SK-N-SH (cell line): Measurements from ENCODE around the gene POP7. TPM values are rescaled to one million over a fixed set of nuclear protein-coding genes. Genes with fewer than 3 reads are reported as not detected.

ENCODE experiments used
- CTCF ChIA-PET: fragments of 300-600, 350-600 bp; formaldehyde crosslinking; extraction: SDS; loops from one replicate; lab custom pipeline; 2021; lab: Yijun Ruan, JAX
- POLR2A ChIA-PET: fragments of 350-600 bp; sonication (Branson Sonifier 250); formaldehyde crosslinking; extraction: SDS; loops from one replicate; lab custom pipeline; 2020; ENCODE audit warnings: antibody characterized with exemption, inconsistent platforms; lab: Yijun Ruan, JAX
- DNase-seq: peaks from one replicate; pipeline ENCODE4 v3.0.0; 2012
- H2AFZ ChIP-seq: fragments of 200-600 bp; sonication (generic); 2 replicates; pipeline ENCODE4 v1.8.1; 2016; ENCODE audit warnings: antibody characterized with exemption, mild to moderate bottlenecking, low read depth
- H3F3A ChIP-seq: fragments of 200-600 bp; sonication (generic); replicated peaks from 2 replicates; pipeline ENCODE3; 2016; ENCODE audit warnings: antibody characterized with exemption, mild to moderate bottlenecking; ENCODE audit not compliant: insufficient read depth
- H3K27ac ChIP-seq, 2 experiments: fragments of 200-500 bp in 1 of 2; fragments of 200-600 bp in 1 of 2; sonication (Bioruptor generic) in 1 of 2; sonication (generic), shearing (Covaris generic) in 1 of 2; 2 replicates each; pipeline versions ENCODE4 v1.5.1 to v1.6.1; 2014 to 2016; ENCODE audit warnings: low read depth in 2 of 2, inconsistent platforms in 1 of 2, low read length in 1 of 2, mild to moderate bottlenecking in 1 of 2, mixed read lengths in 1 of 2
- H3K27me3 ChIP-seq: fragments of 200-600 bp; sonication (generic), shearing (Covaris generic); 2 replicates; pipeline ENCODE4 v1.6.1; 2016; ENCODE audit warnings: mixed run types; ENCODE audit not compliant: insufficient read depth
- H3K36me3 ChIP-seq, 2 experiments: fragments of 200-500 bp in 1 of 2; fragments of 200-600 bp in 1 of 2; sonication (Bioruptor generic) in 1 of 2; sonication (generic) in 1 of 2; replicated peaks in 1 of 2; 2 replicates each; pipeline versions ENCODE3 to v1.5.1; 2014 to 2016; ENCODE audit warnings: low read length in 1 of 2, mild to moderate bottlenecking in 1 of 2; ENCODE audit not compliant: insufficient read depth in 2 of 2, control insufficient read depth in 1 of 2
- H3K4me1 ChIP-seq, 2 experiments: fragments of 200-500 bp in 1 of 2; fragments of 200-600 bp in 1 of 2; sonication (Bioruptor generic) in 1 of 2; sonication (generic), shearing (Covaris generic) in 1 of 2; 2 replicates each; pipeline versions ENCODE4 v1.5.1 to v1.6.1; 2014 to 2016; ENCODE audit warnings: low read depth in 1 of 2, low read length in 1 of 2, mixed run types in 1 of 2; ENCODE audit not compliant: insufficient read depth in 2 of 2, control insufficient read depth in 1 of 2
- H3K4me2 ChIP-seq: fragments of 200-600 bp; sonication (generic), shearing (Covaris generic); 2 replicates; pipeline ENCODE4 v1.6.1; 2017; ENCODE audit warnings: mixed run types
- H3K4me3 ChIP-seq, 2 experiments: fragments of 200-500 bp in 1 of 2; fragments of 200-600 bp in 1 of 2; sonication (Bioruptor generic) in 1 of 2; sonication (generic), shearing (Covaris generic) in 1 of 2; 2 replicates each; pipeline versions ENCODE4 v1.5.1 to v1.8.1; 2014 to 2016; ENCODE audit warnings: low read depth in 2 of 2, inconsistent platforms in 1 of 2, low read length in 1 of 2, mild to moderate bottlenecking in 1 of 2, mixed read lengths in 1 of 2, moderate library complexity in 1 of 2
- H3K79me2 ChIP-seq: fragments of 200-600 bp; sonication (generic); 2 replicates; pipeline ENCODE4 v1.8.1; 2017; ENCODE audit warnings: mild to moderate bottlenecking; ENCODE audit not compliant: insufficient read depth
- H3K9ac ChIP-seq: fragments of 200-600 bp; sonication (generic); 2 replicates; pipeline ENCODE4 v1.6.1; 2017; ENCODE audit warnings: mixed run types
- H3K9me2 ChIP-seq: fragments of 200-600 bp; sonication (generic); 2 replicates; pipeline ENCODE4 v1.6.1; 2017; ENCODE audit warnings: mixed run types
- H3K9me3 ChIP-seq: fragments of 200-600 bp; sonication (generic); 2 replicates; pipeline ENCODE4 v1.6.1; 2017; ENCODE audit warnings: mixed run types, mild to moderate bottlenecking, moderate library complexity
- H4K20me1 ChIP-seq: fragments of 200-600 bp; sonication (generic); 2 replicates; pipeline ENCODE4 v1.6.1; 2017; ENCODE audit warnings: mild to moderate bottlenecking, mixed run types; ENCODE audit not compliant: insufficient read depth
- CHD2 ChIP-seq: fragments of 150-350 bp; IDR thresholded peaks from 2 replicates; pipeline ENCODE4 v1.6.1; 2018; ENCODE audit warnings: low read length; ENCODE audit not compliant: partially characterized antibody
- EP300 ChIP-seq, 2 experiments: IDR thresholded peaks; 2 replicates each; pipeline versions ENCODE4 v1.4.0 to v1.6.1; 2012; ENCODE audit warnings: borderline replicate concordance in 1 of 2, low read depth in 1 of 2, low read length in 1 of 2
- EZH2phosphoT487 ChIP-seq: fragments of 200-600 bp; sonication (generic); IDR thresholded peaks from 2 replicates; pipeline ENCODE4 v1.6.1; 2017; ENCODE audit warnings: low read depth, mixed run types, mild to moderate bottlenecking, antibody characterized with exemption, moderate library complexity, borderline replicate concordance
- GABPA ChIP-seq: IDR thresholded peaks from 2 replicates; pipeline ENCODE4 v1.4.0; 2012; ENCODE audit warnings: low read depth, mild to moderate bottlenecking
- IRF3 ChIP-seq: fragments of 150-350 bp; IDR thresholded peaks from 2 replicates; pipeline ENCODE4 v1.6.1; 2016; ENCODE audit warnings: mild to moderate bottlenecking, low read depth, low read length
- JUND ChIP-seq: IDR thresholded peaks from 2 replicates; pipeline ENCODE4 v1.4.0; 2012
- MEF2A ChIP-seq: IDR thresholded peaks from 2 replicates; pipeline ENCODE4 v1.4.0; 2012; ENCODE audit warnings: low read depth, borderline replicate concordance
- NFIC ChIP-seq: IDR thresholded peaks from 2 replicates; pipeline ENCODE4 v1.4.0; 2012; ENCODE audit warnings: borderline replicate concordance
- PBX3 ChIP-seq: IDR thresholded peaks from 2 replicates; pipeline ENCODE4; 2012
- POLR2AphosphoS5 ChIP-seq: IDR thresholded peaks from 2 replicates; pipeline ENCODE4 v1.6.1; 2012; ENCODE audit warnings: low read depth, low read length
- RCOR1 ChIP-seq: fragments of 150-350 bp; IDR thresholded peaks from 2 replicates; pipeline ENCODE4 v1.6.1; 2017; ENCODE audit warnings: antibody characterized with exemption, low read length
- WGBS: methylation state at CpG from one replicate; pipeline ENCODE4 v1.1.6; 2017; ENCODE audit warnings: low lambda C conversion rate; 5-methylcytosine and 5-hydroxymethylcytosine counted together
- polyA plus RNA-seq, 3 experiments: library from polyadenylated mRNA; depleted of rRNA; stranded (reverse); fragments of >200 nt; gene quantifications; 2 replicates each; pipeline ENCODE4 v1.2.3, GENCODE V29; 2012
- TF ChIP-seq, protein P1 (sequence below): IDR thresholded peaks from 2 replicates; pipeline ENCODE4 v1.4.0; 2012; ENCODE audit warnings: low read depth
- TF ChIP-seq, protein P2 (sequence below): IDR thresholded peaks from 2 replicates; pipeline ENCODE4 v1.4.0; 2012; ENCODE audit warnings: low read depth, borderline replicate concordance

Gene POP7
- polyA plus RNA-seq, 1 of the 3 experiments (the other 2 are of a cell fraction), result 81.8 TPM

- Histone ChIP-seq H3K27ac (peak overlapping the region; percentile 66 to 90; a peak in 3 of 4 replicates), H3F3A (peaks cover 47% of the 10 kb centered on the region), H3K4me1 (peaks cover 0 to 35% of the 10 kb centered on the region in 2 experiments; a peak in 1 of 4 replicates), H3K36me3 (peaks cover 30 to 51% of the 10 kb centered on the region in 2 experiments), H3K9me3 (no peaks in the 10 kb centered on the region), H3K27me3 (no peaks in the 10 kb centered on the region), H3K9me2 (no peaks in the 10 kb centered on the region)
- TF ChIP-seq NFIC (no peak), IRF3 (no peak), POLR2AphosphoS5 (peak; percentile 8; the same call in 1 of the 2 replicates), CHD2 (no peak)
- TF ChIP-seq, protein P1, sequence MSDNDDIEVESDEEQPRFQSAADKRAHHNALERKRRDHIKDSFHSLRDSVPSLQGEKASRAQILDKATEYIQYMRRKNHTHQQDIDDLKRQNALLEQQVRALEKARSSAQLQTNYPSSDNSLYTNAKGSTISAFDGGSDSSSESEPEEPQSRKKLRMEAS, result no peak
- TF ChIP-seq, protein P2, sequence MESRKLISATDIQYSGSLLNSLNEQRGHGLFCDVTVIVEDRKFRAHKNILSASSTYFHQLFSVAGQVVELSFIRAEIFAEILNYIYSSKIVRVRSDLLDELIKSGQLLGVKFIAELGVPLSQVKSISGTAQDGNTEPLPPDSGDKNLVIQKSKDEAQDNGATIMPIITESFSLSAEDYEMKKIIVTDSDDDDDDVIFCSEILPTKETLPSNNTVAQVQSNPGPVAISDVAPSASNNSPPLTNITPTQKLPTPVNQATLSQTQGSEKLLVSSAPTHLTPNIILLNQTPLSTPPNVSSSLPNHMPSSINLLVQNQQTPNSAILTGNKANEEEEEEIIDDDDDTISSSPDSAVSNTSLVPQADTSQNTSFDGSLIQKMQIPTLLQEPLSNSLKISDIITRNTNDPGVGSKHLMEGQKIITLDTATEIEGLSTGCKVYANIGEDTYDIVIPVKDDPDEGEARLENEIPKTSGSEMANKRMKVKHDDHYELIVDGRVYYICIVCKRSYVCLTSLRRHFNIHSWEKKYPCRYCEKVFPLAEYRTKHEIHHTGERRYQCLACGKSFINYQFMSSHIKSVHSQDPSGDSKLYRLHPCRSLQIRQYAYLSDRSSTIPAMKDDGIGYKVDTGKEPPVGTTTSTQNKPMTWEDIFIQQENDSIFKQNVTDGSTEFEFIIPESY, result no peak
- TF ChIP-seq, all 33 proteins: peak for 1
- 90% methylated on average over 22 of the region's 23 CpGs for WGBS
- H2AFZ ChIP-seq, result no peak overlapping the region
- H3K4me2 ChIP-seq, result peak overlapping the region; percentile 95
- POLR2A ChIA-PET, result interaction anchor here (0.9 to 6.3 kb wide), 7 partner anchors 14 to 74 kb away, joined by 3 to 23 read pairs (median 6); partner anchors contain the start of genes GIGYF1, MOSPD3 and PCOLCE
- H3K9ac ChIP-seq, result peak overlapping the region; percentile 87; the same call in 1 of the 2 replicates
- H3K79me2 ChIP-seq, result peaks cover 49% of the 10 kb centered on the region
- CTCF ChIA-PET, result interaction anchor here (0.8 to 10.5 kb wide), 11 partner anchors 16 to 196 kb away, joined by 3 to 227 read pairs (median 5); partner anchors contain the start of genes EPO, GIGYF1 and SLC12A9
- DNase-seq, result no peak
- peaks cover 49% of the 10 kb centered on the region for H4K20me1 ChIP-seq
- H3K4me3 ChIP-seq, result peak overlapping the region; percentile 83 to 98
These were observed 29.2 kb upstream of the POP7 start for GRCh38 chr7:100676501-100677306.

DNA sequence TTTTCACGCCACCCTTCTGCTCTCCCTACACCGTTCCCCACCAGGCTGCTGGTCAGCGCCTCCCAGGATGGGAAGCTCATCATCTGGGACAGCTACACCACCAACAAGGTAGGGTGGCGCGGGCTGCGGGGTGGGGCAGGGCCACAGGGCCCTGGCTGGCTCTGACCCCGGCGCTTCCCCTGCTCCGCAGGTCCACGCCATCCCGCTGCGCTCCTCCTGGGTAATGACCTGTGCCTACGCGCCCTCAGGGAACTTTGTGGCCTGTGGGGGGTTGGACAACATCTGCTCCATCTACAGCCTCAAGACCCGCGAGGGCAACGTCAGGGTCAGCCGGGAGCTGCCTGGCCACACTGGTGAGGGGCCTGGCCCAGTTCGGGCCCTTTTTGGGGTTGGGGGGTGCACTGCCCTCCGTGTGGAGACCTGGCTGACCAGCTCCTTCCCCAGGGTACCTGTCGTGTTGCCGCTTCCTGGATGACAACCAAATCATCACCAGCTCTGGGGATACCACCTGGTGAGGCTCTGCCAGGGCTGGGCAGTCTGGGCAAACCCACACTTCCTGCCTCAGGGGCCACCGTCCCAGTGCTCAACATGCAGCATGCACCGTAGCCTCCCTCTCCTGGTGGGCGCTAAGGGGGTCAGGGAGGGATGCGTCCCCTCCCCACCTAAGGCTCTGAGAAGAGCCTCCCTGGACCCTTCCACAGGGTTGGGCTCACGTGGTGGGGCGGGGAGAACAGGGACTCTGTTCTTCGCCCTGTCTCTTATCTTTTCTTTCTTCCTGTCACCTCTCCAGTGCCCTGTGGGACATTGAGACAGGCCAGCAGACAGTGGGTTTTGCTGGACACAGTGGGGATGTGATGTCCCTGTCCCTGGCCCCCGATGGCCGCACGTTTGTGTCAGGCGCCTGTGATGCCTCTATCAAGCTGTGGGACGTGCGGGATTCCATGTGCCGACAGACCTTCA lies 28.3 kb upstream of the POP7 start:
- no peak overlapping the region for H3K9ac ChIP-seq
- no peak for TF ChIP-seq MEF2A
- no peak for TF ChIP-seq EZH2phosphoT487
- TF ChIP-seq PBX3, result no peak
- TF ChIP-seq POLR2AphosphoS5, result no peak; the same call in 1 of the 2 replicates
- no peak for TF ChIP-seq GABPA
- TF ChIP-seq EP300 (IDR thresholded peaks at IDR 0.05; ENCODE audit: borderline replicate concordance in 1 of 2, low read depth in 1 of 2, low read length in 1 of 2), result no peak
- TF ChIP-seq RCOR1, result no peak
- no peak for TF ChIP-seq JUND
- H3K79me2 ChIP-seq, result peaks cover 49% of the 10 kb centered on the region
- no peak overlapping the region for H3K4me2 ChIP-seq
- peaks cover 51% of the 10 kb centered on the region for H3F3A ChIP-seq
- CTCF ChIA-PET, result interaction anchor here (0.8 to 10.5 kb wide), 12 partner anchors 15 to 195 kb away, joined by 3 to 227 read pairs (median 6); partner anchors contain the start of genes EPO, GIGYF1 and SLC12A9
- H3K36me3 ChIP-seq, result peaks cover 33 to 59% of the 10 kb centered on the region in 2 experiments
- POLR2A ChIA-PET, result interaction anchor here (0.5 to 6.3 kb wide), 9 partner anchors 13 to 221 kb away, joined by 3 to 23 read pairs (median 4); partner anchors contain the start of genes GIGYF1, MOSPD3, POP7 and SRRT
- peak overlapping the region in 1 of 2 experiments; percentile 66; a peak in 2 of 4 replicates for H3K27ac ChIP-seq
- no peaks in the 10 kb centered on the region for H3K9me2 ChIP-seq
- WGBS, result 95% methylated on average over 24 of the region's 36 CpGs
- peaks cover 52% of the 10 kb centered on the region for H4K20me1 ChIP-seq
- no peak overlapping the region for H2AFZ ChIP-seq
- DNase-seq, result peak; percentile 46
- H3K27me3 ChIP-seq, result no peaks in the 10 kb centered on the region
- no peaks in the 10 kb centered on the region for H3K9me3 ChIP-seq
- H3K4me3 ChIP-seq, result no peak overlapping the region
- peaks cover 0 to 35% of the 10 kb centered on the region in 2 experiments; a peak in 1 of 4 replicates for H3K4me1 ChIP-seq
